ENCODE measurements around the gene PDK2. TPM values are rescaled to one million over a fixed set of nuclear protein-coding genes. Genes with fewer than 3 reads are reported as not detected.

The PDK2 gene
- total RNA-seq, 1 experiment from 2014 or later: 31.9 TPM

GRCh38 chr17:50052241-50052796, 42.8 kb upstream of the PDK2 start:
- peaks cover 21% of the 10 kb centered on the region for H3F3A ChIP-seq (ENCODE audit: low read length, unreplicated experiment)
- no TSS peak for BruUV-seq (replicated peaks)
- H3K4me3 ChIP-seq (ENCODE audit: low read length): peak overlapping the region; percentile 6; the same call in 1 of the 2 replicates
- H3K4me2 ChIP-seq (ENCODE audit: low read length): peak overlapping the region; percentile 97
- no peaks in the 10 kb centered on the region for H3K27me3 ChIP-seq (ENCODE audit: low read length)
- peaks cover 10% of the 10 kb centered on the region for H4K20me1 ChIP-seq (ENCODE audit: low read length)
- peaks cover 45% of the 10 kb centered on the region for H3K79me2 ChIP-seq (ENCODE audit: low read length)
- no peak overlapping the region for H2AFZ ChIP-seq (ENCODE audit: low read length)
- peak overlapping the region; percentile 96 for H3K27ac ChIP-seq (ENCODE audit: low read length)
- POLR2A ChIA-PET (ENCODE audit: unreplicated experiment): interaction anchor here (0.9 to 1.0 kb wide), 2 partner anchors 12 to 25 kb away, joined by 3 to 8 read pairs; no protein-coding TSS in a partner anchor
- H3K36me3 ChIP-seq (ENCODE audit: low read depth, low read length): peaks cover 7% of the 10 kb centered on the region
- TF ChIP-seq EZH2 (IDR thresholded peaks at IDR 0.05; ENCODE audit: low read length, unreplicated experiment): no peak
- TF ChIP-seq CTCF (conservative IDR thresholded peaks at IDR 0.05; ENCODE audit: low read depth, low read length): no peak
- no peak for TF ChIP-seq EZH2phosphoT487 (IDR thresholded peaks at IDR 0.05; ENCODE audit: borderline replicate concordance, low read length)
- no peaks in the 10 kb centered on the region for H3K9me2 ChIP-seq (replicated peaks; ENCODE audit: low read length)
- no peaks in the 10 kb centered on the region for H3K9me3 ChIP-seq (ENCODE audit: low read length)
- H3K9ac ChIP-seq (ENCODE audit: low read length): peak overlapping the region; percentile 78
- CTCF ChIA-PET: interaction anchor here (1.5 kb wide), 1 partner anchor 25 kb away, joined by 6 read pairs; no protein-coding TSS in a partner anchor
- peak; percentile 74 for DNase-seq
- peaks cover 75% of the 10 kb centered on the region for H3K4me1 ChIP-seq (ENCODE audit: insufficient read depth, low read length)
- intact Hi-C loops (cut with micrococcal nuclease): no loop called here
- ATAC-seq: no peak

- Histone ChIP-seq H3K9me3 (ENCODE audit: low read length) (no peaks in the 10 kb centered on the region), H3K4me3 (ENCODE audit: low read length) (peak overlapping the region; percentile 6; the same call in 1 of the 2 replicates), H3K4me1 (ENCODE audit: insufficient read depth, low read length) (peaks cover 75% of the 10 kb centered on the region), H3K79me2 (ENCODE audit: low read length) (peaks cover 52% of the 10 kb centered on the region), H3K27ac (ENCODE audit: low read length) (peak overlapping the region; percentile 96), H3K36me3 (ENCODE audit: low read depth, low read length) (peaks cover 14% of the 10 kb centered on the region), H3K27me3 (ENCODE audit: low read length) (no peaks in the 10 kb centered on the region), H2AFZ (ENCODE audit: low read length) (no peak overlapping the region), H3F3A (ENCODE audit: low read length, unreplicated experiment) (peaks cover 21% of the 10 kb centered on the region), H4K20me1 (ENCODE audit: low read length) (peaks cover 17% of the 10 kb centered on the region), H3K9me2 (replicated peaks; ENCODE audit: low read length) (no peaks in the 10 kb centered on the region), H3K4me2 (ENCODE audit: low read length) (peak overlapping the region; percentile 97), H3K9ac (ENCODE audit: low read length) (peak overlapping the region; percentile 78)
- ATAC-seq (no peak), DNase-seq (peak; percentile 51)
- POLR2A ChIA-PET (ENCODE audit: unreplicated experiment): interaction anchor here (0.6 to 1.0 kb wide), 3 partner anchors 11 to 25 kb away, joined by 3 to 8 read pairs (median 6); no protein-coding TSS in a partner anchor
- TF ChIP-seq EZH2phosphoT487 (IDR thresholded peaks at IDR 0.05; ENCODE audit: borderline replicate concordance, low read length) (no peak), CTCF (conservative IDR thresholded peaks at IDR 0.05; ENCODE audit: low read depth, low read length) (no peak), EZH2 (IDR thresholded peaks at IDR 0.05; ENCODE audit: low read length, unreplicated experiment) (no peak)
- no TSS peak for BruUV-seq (replicated peaks)
- CTCF ChIA-PET: interaction anchor here (1.5 kb wide), 1 partner anchor 26 kb away, joined by 6 read pairs; no protein-coding TSS in a partner anchor
- intact Hi-C loops (cut with micrococcal nuclease): no loop called here
Measured at GRCh38 chr17:50052822-50053653, 42.1 kb upstream of the PDK2 start.
